Myocyte (in vitro differentiated cells): ENCODE data around the gene ANGPTL8. TPM values are rescaled to one million over a fixed set of nuclear protein-coding genes. Genes with fewer than 3 reads are reported as not detected.

Source experiments
- DNase-seq: peaks from one replicate; pipeline ENCODE4 v3.0.0-alpha.2; 2012; ENCODE audit warnings: low read depth
- total RNA-seq: library from RNA; depleted of rRNA; stranded (reverse); fragments of >200 nt; gene quantifications from 2 replicates; pipeline ENCODE4 v1.2.3, GENCODE V29; 2014

ANGPTL8 gene
- total RNA-seq, 1 donor from 2014 or later: not detected

- no peak for DNase-seq
Observed at GRCh38 chr19:11236324-11237301, 2.8 kb upstream of the ANGPTL8 start.

GRCh38 chr19:11237321-11237720 is 2.1 kb upstream of the ANGPTL8 start:
- DNase-seq: no peak

GRCh38 chr19:11238041-11238440 is 1.4 kb upstream of the ANGPTL8 start:
- no peak for DNase-seq

- no peak for DNase-seq
Observed at GRCh38 chr19:11238781-11239376, 540 bp upstream of the ANGPTL8 start.

- DNase-seq: no peak
Observed at GRCh38 chr19:11240008-11240444, 607 bp downstream of the ANGPTL8 start.

GRCh38 chr19:11242025-11242424 is 2.6 kb downstream of the ANGPTL8 start:
- no peak for DNase-seq

GRCh38 chr19:11242864-11243797 is 3.7 kb downstream of the ANGPTL8 start:
- DNase-seq: peak; percentile 65

- no peak for DNase-seq
Observed at GRCh38 chr19:11243798-11244169, 4.4 kb downstream of the ANGPTL8 start.

GRCh38 chr19:11244846-11245589 is 5.6 kb downstream of the ANGPTL8 start:
- no peak for DNase-seq

- DNase-seq: no peak
Observed at GRCh38 chr19:11246941-11247340, 7.5 kb downstream of the ANGPTL8 start.

GRCh38 chr19:11247391-11247790 is 8.0 kb downstream of the ANGPTL8 start:
- no peak for DNase-seq

- DNase-seq: no peak
Observed at GRCh38 chr19:11247934-11248333, 8.5 kb downstream of the ANGPTL8 start.

GRCh38 chr19:11248852-11249251 is 9.4 kb downstream of the ANGPTL8 start:
- DNase-seq: no peak

GRCh38 chr19:11251217-11251616 is 11.8 kb downstream of the ANGPTL8 start:
- DNase-seq: no peak

- DNase-seq: no peak
Observed at GRCh38 chr19:11251650-11252314, 12.4 kb downstream of the ANGPTL8 start.

GRCh38 chr19:11252665-11253355 is 13.4 kb downstream of the ANGPTL8 start:
- DNase-seq: no peak

- no peak for DNase-seq
Observed at GRCh38 chr19:11254666-11255065, 15.2 kb downstream of the ANGPTL8 start.

GRCh38 chr19:11256189-11256588 is 16.8 kb downstream of the ANGPTL8 start:
- DNase-seq: peak; percentile 57

GRCh38 chr19:11257846-11258380 is 18.5 kb downstream of the ANGPTL8 start:
- no peak for DNase-seq
